K562 (cell line): Measurements from ENCODE around the gene ANKZF1. TPM values are rescaled to one million over a fixed set of nuclear protein-coding genes. Genes with fewer than 3 reads are reported as not detected.
A peak's percentile ranks its signal among the peaks of the same experiment; 100 is the strongest.

ENCODE experiments used
- CBX3 ChIP-seq, 2 experiments: IDR thresholded peaks; 1 replicate in 1 of 2; 2 replicates in 1 of 2; pipeline ENCODE4 v1.6.1; 2012; ENCODE audit warnings: inconsistent platforms in 2 of 2, low read length in 2 of 2, borderline replicate concordance in 1 of 2, control low read depth in 1 of 2
- ELF4 ChIP-seq: fragments of 450-650 bp; formaldehyde crosslinking; IDR thresholded peaks from 2 replicates; pipeline ENCODE4 v1.4.0; 2022; ENCODE audit warnings: missing genetic modification characterization
- HLTF ChIP-seq: fragments of 450-650 bp; IDR thresholded peaks from 2 replicates; pipeline ENCODE4 v1.6.1; 2016
- NCOA1 ChIP-seq: fragments of 450-650 bp; IDR thresholded peaks from 2 replicates; pipeline ENCODE4 v1.6.1; 2016; ENCODE audit warnings: low read depth
- PHF20 ChIP-seq: fragments of 450-650 bp; IDR thresholded peaks from 2 replicates; pipeline ENCODE4 v1.6.1; 2018; ENCODE audit not compliant: partially characterized antibody
- SMAD2 ChIP-seq: fragments of 150-350 bp; IDR thresholded peaks from 2 replicates; pipeline ENCODE4 v1.6.1; 2014; ENCODE audit warnings: low read depth, mild to moderate bottlenecking, low read length
- XRCC5 ChIP-seq: fragments of 200-400 bp; formaldehyde crosslinking; IDR thresholded peaks from 2 replicates; pipeline ENCODE4 v1.6.1; 2017; ENCODE audit warnings: low read depth, mild to moderate bottlenecking, low read length
- ZNF324 ChIP-seq: fragments of 250-450 bp; sonication (Bioruptor Pico); IDR thresholded peaks from 2 replicates; pipeline ENCODE4 v1.4.0; 2020; ENCODE audit warnings: mild to moderate bottlenecking
- ZNF717 ChIP-seq: fragments of 250-450 bp; sonication (Bioruptor Pico); IDR thresholded peaks from 2 replicates; pipeline ENCODE4 v1.5.0; 2021
- polyA plus RNA-seq, 8 experiments: library from polyadenylated mRNA; depleted of rRNA in 4 of 8; stranded (reverse) in 5 of 8; unstranded in 3 of 8; fragments of >200 nt; fragmentation: Nextera tagmentation in 2 of 8; fragmentation: Illumina TruSeq in 1 of 8; extraction: Ambion mirVana in 2 of 8; extraction: Trizol in 1 of 8; gene quantifications; 2 replicates each; pipeline versions ENCODE4 v1.2.1 to v1.2.3, GENCODE V29; 2011 to 2014; ENCODE audit warnings: inconsistent platforms in 1 of 8, missing spikeins in 1 of 8
- total RNA-seq, 7 experiments: library from RNA; depleted of rRNA in 6 of 7; stranded (reverse); fragments of >200 nt in 6 of 7; fragmentation: Illumina TruSeq in 2 of 7; extraction: Trizol in 2 of 7; gene quantifications; 2 replicates each; pipeline versions ENCODE4 v1.2.1 to v1.2.3, GENCODE V29; 2011 to 2021; ENCODE audit warnings: low replicate concordance in 1 of 7
- TF ChIP-seq, protein P1 (sequence below): fragments of 250-450 bp; sonication (Bioruptor Pico); IDR thresholded peaks from 2 replicates; pipeline ENCODE4 v1.4.0; 2020
- TF ChIP-seq, protein P2 (sequence below): sonication (generic); formaldehyde crosslinking; IDR thresholded peaks from 2 replicates; pipeline ENCODE4 v1.8.0; 2022; ENCODE audit warnings: missing genetic modification reagents, mild to moderate bottlenecking, borderline replicate concordance
- TF ChIP-seq, protein P3 (sequence below): IDR thresholded peaks from 2 replicates; pipeline ENCODE4 v1.6.1; 2011; ENCODE audit not compliant: insufficient read length; ENCODE audit errors: extremely low read depth
- TF ChIP-seq, protein P4 (sequence below): fragments of 450-650 bp; formaldehyde crosslinking; IDR thresholded peaks from 2 replicates; pipeline ENCODE4 v1.4.0; 2022; ENCODE audit warnings: mild to moderate bottlenecking, moderate library complexity
- TF ChIP-seq, protein P5 (sequence below): fragments of 250-450 bp; sonication (Bioruptor Pico); IDR thresholded peaks from 2 replicates; pipeline ENCODE4 v1.4.0; 2020; ENCODE audit warnings: mild to moderate bottlenecking, moderate library complexity

Gene ANKZF1
- total and polyA plus RNA-seq, 9 of the 15 experiments (the other 6 are each of a cell fraction or from before 2014, with no cell fraction given): 3.1 to 60.6 (median 31.0) TPM

DNA sequence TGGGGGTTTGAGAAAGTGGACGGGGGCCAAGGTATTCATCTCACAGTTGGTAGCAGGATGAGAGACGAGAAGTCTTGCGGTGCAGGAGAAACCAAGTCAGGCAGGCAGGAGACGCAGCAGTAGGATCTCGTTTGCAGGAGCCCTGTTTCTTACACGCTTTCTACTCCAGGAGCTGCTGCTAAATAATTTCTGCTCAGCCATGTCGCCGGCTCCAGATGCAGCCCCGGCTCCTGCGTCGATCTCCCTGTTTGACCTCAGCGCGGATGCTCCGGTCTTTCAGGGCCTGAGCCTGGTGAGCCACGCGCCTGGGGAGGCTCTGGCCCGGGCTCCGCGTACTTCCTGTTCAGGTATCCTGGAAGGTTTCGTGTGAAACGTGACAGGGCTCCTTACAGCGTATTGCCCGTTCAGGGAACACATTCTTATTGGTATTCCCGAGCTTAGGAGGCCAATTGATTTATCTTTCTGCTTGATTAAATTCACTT, 494 bp downstream of the ANKZF1 start (continued):
- TF ChIP-seq, protein P1, sequence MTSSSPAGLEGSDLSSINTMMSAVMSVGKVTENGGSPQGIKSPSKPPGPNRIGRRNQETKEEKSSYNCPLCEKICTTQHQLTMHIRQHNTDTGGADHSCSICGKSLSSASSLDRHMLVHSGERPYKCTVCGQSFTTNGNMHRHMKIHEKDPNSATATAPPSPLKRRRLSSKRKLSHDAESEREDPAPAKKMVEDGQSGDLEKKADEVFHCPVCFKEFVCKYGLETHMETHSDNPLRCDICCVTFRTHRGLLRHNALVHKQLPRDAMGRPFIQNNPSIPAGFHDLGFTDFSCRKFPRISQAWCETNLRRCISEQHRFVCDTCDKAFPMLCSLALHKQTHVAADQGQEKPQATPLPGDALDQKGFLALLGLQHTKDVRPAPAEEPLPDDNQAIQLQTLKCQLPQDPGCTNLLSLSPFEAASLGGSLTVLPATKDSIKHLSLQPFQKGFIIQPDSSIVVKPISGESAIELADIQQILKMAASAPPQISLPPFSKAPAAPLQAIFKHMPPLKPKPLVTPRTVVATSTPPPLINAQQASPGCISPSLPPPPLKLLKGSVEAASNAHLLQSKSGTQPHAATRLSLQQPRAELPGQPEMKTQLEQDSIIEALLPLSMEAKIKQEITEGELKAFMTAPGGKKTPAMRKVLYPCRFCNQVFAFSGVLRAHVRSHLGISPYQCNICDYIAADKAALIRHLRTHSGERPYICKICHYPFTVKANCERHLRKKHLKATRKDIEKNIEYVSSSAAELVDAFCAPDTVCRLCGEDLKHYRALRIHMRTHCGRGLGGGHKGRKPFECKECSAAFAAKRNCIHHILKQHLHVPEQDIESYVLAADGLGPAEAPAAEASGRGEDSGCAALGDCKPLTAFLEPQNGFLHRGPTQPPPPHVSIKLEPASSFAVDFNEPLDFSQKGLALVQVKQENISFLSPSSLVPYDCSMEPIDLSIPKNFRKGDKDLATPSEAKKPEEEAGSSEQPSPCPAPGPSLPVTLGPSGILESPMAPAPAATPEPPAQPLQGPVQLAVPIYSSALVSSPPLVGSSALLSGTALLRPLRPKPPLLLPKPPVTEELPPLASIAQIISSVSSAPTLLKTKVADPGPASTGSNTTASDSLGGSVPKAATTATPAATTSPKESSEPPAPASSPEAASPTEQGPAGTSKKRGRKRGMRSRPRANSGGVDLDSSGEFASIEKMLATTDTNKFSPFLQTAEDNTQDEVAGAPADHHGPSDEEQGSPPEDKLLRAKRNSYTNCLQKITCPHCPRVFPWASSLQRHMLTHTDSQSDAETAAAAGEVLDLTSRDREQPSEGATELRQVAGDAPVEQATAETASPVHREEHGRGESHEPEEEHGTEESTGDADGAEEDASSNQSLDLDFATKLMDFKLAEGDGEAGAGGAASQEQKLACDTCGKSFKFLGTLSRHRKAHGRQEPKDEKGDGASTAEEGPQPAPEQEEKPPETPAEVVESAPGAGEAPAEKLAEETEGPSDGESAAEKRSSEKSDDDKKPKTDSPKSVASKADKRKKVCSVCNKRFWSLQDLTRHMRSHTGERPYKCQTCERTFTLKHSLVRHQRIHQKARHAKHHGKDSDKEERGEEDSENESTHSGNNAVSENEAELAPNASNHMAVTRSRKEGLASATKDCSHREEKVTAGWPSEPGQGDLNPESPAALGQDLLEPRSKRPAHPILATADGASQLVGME (CRISPR knock-in tag): no peak
- peak; percentile 37; the same call in 1 of the 2 replicates for TF ChIP-seq NCOA1
- TF ChIP-seq ZNF717: no peak
- TF ChIP-seq PHF20: no peak
- TF ChIP-seq, protein P2, sequence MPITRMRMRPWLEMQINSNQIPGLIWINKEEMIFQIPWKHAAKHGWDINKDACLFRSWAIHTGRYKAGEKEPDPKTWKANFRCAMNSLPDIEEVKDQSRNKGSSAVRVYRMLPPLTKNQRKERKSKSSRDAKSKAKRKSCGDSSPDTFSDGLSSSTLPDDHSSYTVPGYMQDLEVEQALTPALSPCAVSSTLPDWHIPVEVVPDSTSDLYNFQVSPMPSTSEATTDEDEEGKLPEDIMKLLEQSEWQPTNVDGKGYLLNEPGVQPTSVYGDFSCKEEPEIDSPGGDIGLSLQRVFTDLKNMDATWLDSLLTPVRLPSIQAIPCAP: no peak
- 0 out of 2 replicates have a peak, but pooled peaks have one; percentile 16 for TF ChIP-seq HLTF
- no peak for TF ChIP-seq CBX3 (IDR thresholded peaks at IDR 0.05; ENCODE audit: borderline replicate concordance in 1 of 2, low read length in 2 of 2)
- TF ChIP-seq ZNF324: no peak
- TF ChIP-seq ELF4 (CRISPR knock-in tag): no peak
- no peak for TF ChIP-seq SMAD2
- TF ChIP-seq, protein P3, sequence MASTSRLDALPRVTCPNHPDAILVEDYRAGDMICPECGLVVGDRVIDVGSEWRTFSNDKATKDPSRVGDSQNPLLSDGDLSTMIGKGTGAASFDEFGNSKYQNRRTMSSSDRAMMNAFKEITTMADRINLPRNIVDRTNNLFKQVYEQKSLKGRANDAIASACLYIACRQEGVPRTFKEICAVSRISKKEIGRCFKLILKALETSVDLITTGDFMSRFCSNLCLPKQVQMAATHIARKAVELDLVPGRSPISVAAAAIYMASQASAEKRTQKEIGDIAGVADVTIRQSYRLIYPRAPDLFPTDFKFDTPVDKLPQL: no peak
- TF ChIP-seq, protein P4, sequence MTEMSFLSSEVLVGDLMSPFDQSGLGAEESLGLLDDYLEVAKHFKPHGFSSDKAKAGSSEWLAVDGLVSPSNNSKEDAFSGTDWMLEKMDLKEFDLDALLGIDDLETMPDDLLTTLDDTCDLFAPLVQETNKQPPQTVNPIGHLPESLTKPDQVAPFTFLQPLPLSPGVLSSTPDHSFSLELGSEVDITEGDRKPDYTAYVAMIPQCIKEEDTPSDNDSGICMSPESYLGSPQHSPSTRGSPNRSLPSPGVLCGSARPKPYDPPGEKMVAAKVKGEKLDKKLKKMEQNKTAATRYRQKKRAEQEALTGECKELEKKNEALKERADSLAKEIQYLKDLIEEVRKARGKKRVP: no peak
- TF ChIP-seq, protein P5, sequence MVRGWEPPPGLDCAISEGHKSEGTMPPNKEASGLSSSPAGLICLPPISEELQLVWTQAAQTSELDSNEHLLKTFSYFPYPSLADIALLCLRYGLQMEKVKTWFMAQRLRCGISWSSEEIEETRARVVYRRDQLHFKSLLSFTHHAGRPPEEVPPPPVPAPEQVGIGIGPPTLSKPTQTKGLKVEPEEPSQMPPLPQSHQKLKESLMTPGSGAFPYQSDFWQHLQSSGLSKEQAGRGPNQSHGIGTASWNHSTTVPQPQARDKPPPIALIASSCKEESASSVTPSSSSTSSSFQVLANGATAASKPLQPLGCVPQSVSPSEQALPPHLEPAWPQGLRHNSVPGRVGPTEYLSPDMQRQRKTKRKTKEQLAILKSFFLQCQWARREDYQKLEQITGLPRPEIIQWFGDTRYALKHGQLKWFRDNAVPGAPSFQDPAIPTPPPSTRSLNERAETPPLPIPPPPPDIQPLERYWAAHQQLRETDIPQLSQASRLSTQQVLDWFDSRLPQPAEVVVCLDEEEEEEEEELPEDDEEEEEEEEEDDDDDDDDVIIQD (CRISPR knock-in tag): no peak
- no peak for TF ChIP-seq XRCC5
